Neural progenitor cell (in vitro differentiated cells): ENCODE measurements around the gene MKLN1. TPM values are rescaled to one million over a fixed set of nuclear protein-coding genes. Genes with fewer than 3 reads are reported as not detected.

ENCODE experiments used
- DNase-seq: peaks from one replicate; pipeline ENCODE4 v3.0.0-alpha.2; 2016; ENCODE audit warnings: low spot score
- H2AFZ ChIP-seq: fragments of 200-600 bp; sonication (generic); replicated peaks from 2 replicates; pipeline ENCODE4 v1.6.1; 2016; ENCODE audit warnings: antibody characterized with exemption
- H3F3A ChIP-seq: fragments of 200-600 bp; sonication (generic); 2 replicates; pipeline ENCODE4 v1.6.1; 2016; ENCODE audit warnings: antibody characterized with exemption, low read depth
- H3K27ac ChIP-seq: fragments of 200-600 bp; sonication (generic); 2 replicates; pipeline ENCODE4 v1.5.1; 2016; ENCODE audit warnings: mild to moderate bottlenecking
- H3K27me3 ChIP-seq: fragments of 200-600 bp; sonication (generic); 2 replicates; pipeline ENCODE4 v1.6.1; 2016; ENCODE audit warnings: mild to moderate bottlenecking, moderate library complexity
- H3K36me3 ChIP-seq: fragments of 200-600 bp; sonication (generic); 2 replicates; pipeline ENCODE4 v1.5.1; 2016
- H3K4me1 ChIP-seq: fragments of 200-600 bp; sonication (generic); 2 replicates; pipeline ENCODE4 v1.6.1; 2016; ENCODE audit warnings: mixed run types
- H3K4me2 ChIP-seq: fragments of 200-600 bp; sonication (generic); 2 replicates; pipeline ENCODE4 v1.6.1; 2016
- H3K4me3 ChIP-seq: fragments of 200-600 bp; sonication (generic); 2 replicates; pipeline ENCODE4 v1.5.1; 2016
- H3K79me2 ChIP-seq: fragments of 200-600 bp; sonication (generic); 2 replicates; pipeline ENCODE4 v1.6.1; 2016; ENCODE audit warnings: low read depth
- H3K9ac ChIP-seq: fragments of 200-600 bp; sonication (generic); 2 replicates; pipeline ENCODE4 v1.6.1; 2016
- H3K9me3 ChIP-seq: fragments of 200-600 bp; sonication (generic); 2 replicates; pipeline ENCODE4 v1.5.1; 2016; ENCODE audit warnings: low read depth
- H4K20me1 ChIP-seq: fragments of 200-600 bp; sonication (generic); 2 replicates; pipeline ENCODE4 v1.6.1; 2016; ENCODE audit warnings: low read depth
- H3K27ac Mint-ChIP-seq: 3 replicates; pipeline ENCODE4 v1.8.0; 2021; ENCODE audit warnings: mixed read lengths
- H3K27me3 Mint-ChIP-seq: 2 replicates; pipeline ENCODE4 v1.8.0; 2022; ENCODE audit warnings: low read depth, mild to moderate bottlenecking, inconsistent platforms, moderate library complexity, mixed read lengths; ENCODE audit not compliant: insufficient read depth
- H3K36me3 Mint-ChIP-seq: 3 replicates; pipeline ENCODE4 v1.8.0; 2021; ENCODE audit warnings: mixed read lengths
- H3K4me1 Mint-ChIP-seq: 3 replicates; pipeline ENCODE4 v1.8.0; 2021; ENCODE audit warnings: mixed read lengths
- H3K4me3 Mint-ChIP-seq: 3 replicates; pipeline ENCODE4 v1.8.0; 2021; ENCODE audit warnings: mild to moderate bottlenecking, moderate library complexity, mixed read lengths
- H3K9me3 Mint-ChIP-seq: 3 replicates; pipeline ENCODE4 v1.8.0; 2020; ENCODE audit warnings: mixed read lengths
- CTCF ChIP-seq: fragments of 200-600 bp; sonication (generic); IDR thresholded peaks from 2 replicates; pipeline ENCODE4 v1.5.1; 2017; ENCODE audit warnings: antibody characterized with exemption, mild to moderate bottlenecking
- EZH2 ChIP-seq: fragments of 200-600 bp; sonication (generic); IDR thresholded peaks from 2 replicates; pipeline ENCODE4 v1.6.1; 2017; ENCODE audit warnings: antibody characterized with exemption, mild to moderate bottlenecking, moderate library complexity
- EZH2phosphoT487 ChIP-seq: fragments of 200-600 bp; sonication (generic); IDR thresholded peaks from 2 replicates; pipeline ENCODE4 v1.6.1; 2017; ENCODE audit warnings: antibody characterized with exemption
- total RNA-seq: library from RNA; depleted of rRNA; stranded (reverse); fragments of >200 nt; gene quantifications from 2 replicates; pipeline ENCODE4 v1.2.3, GENCODE V29; 2015; ENCODE audit warnings: low replicate concordance

Gene MKLN1
- total RNA-seq, 1 donor from 2014 or later = 60.9 TPM

- no peak for DNase-seq
These were observed 155.9 kb downstream of the MKLN1 start for GRCh38 chr7:131483586-131483985.

GRCh38 chr7:131486346-131486745 lies 158.7 kb downstream of the MKLN1 start:
- no peak for TF ChIP-seq EZH2
- no peak for TF ChIP-seq EZH2phosphoT487
- no peak for TF ChIP-seq CTCF
- Mint-ChIP-seq H3K27ac (no peak overlapping the region), H3K9me3 (no peaks in the 10 kb centered on the region), H3K36me3 (peaks cover 1% of the 10 kb centered on the region), H3K4me1 (no peaks in the 10 kb centered on the region), H3K27me3 (no peaks in the 10 kb centered on the region), H3K4me3 (no peak overlapping the region)
- Histone ChIP-seq H3K4me1 (no peaks in the 10 kb centered on the region), H3K27me3 (no peaks in the 10 kb centered on the region), H4K20me1 (no peaks in the 10 kb centered on the region), H3K9ac (no peak overlapping the region), H3K4me3 (no peak overlapping the region), H3K9me3 (no peaks in the 10 kb centered on the region), H3K36me3 (no peaks in the 10 kb centered on the region), H2AFZ (no peak overlapping the region), H3K79me2 (no peaks in the 10 kb centered on the region), H3K4me2 (no peak overlapping the region), H3F3A (peaks cover 4% of the 10 kb centered on the region), H3K27ac (no peak overlapping the region)
- DNase-seq = no peak

More at GRCh38 chr7:131483586-131483985, 155.9 kb downstream of the MKLN1 start:
- Mint-ChIP-seq H3K27me3 (no peaks in the 10 kb centered on the region), H3K36me3 (peaks cover 3% of the 10 kb centered on the region), H3K4me3 (no peak overlapping the region), H3K27ac (no peak overlapping the region), H3K9me3 (no peaks in the 10 kb centered on the region), H3K4me1 (no peaks in the 10 kb centered on the region)
- no peak overlapping the region for H3K9ac ChIP-seq
- no peaks in the 10 kb centered on the region for H3K27me3 ChIP-seq
- no peak for TF ChIP-seq EZH2phosphoT487
- TF ChIP-seq EZH2 = no peak
- no peak for TF ChIP-seq CTCF
- no peaks in the 10 kb centered on the region for H3K79me2 ChIP-seq
- H3K36me3 ChIP-seq = no peaks in the 10 kb centered on the region
- H4K20me1 ChIP-seq = no peaks in the 10 kb centered on the region
- H3K4me1 ChIP-seq = no peaks in the 10 kb centered on the region
- H3K9me3 ChIP-seq = no peaks in the 10 kb centered on the region
- H3K27ac ChIP-seq = no peak overlapping the region
- no peak overlapping the region for H3K4me3 ChIP-seq
- H2AFZ ChIP-seq = no peak overlapping the region
- H3F3A ChIP-seq = no peaks in the 10 kb centered on the region
- no peak overlapping the region for H3K4me2 ChIP-seq

- H3F3A ChIP-seq = peaks cover 4% of the 10 kb centered on the region
- no peak overlapping the region for H3K4me3 Mint-ChIP-seq
- H3K36me3 Mint-ChIP-seq = peaks cover 1% of the 10 kb centered on the region
These were observed 159.5 kb downstream of the MKLN1 start for GRCh38 chr7:131487217-131487616.

More at GRCh38 chr7:131487217-131487616, 159.5 kb downstream of the MKLN1 start:
- Mint-ChIP-seq H3K27me3 (no peaks in the 10 kb centered on the region), H3K27ac (no peak overlapping the region), H3K9me3 (no peaks in the 10 kb centered on the region), H3K4me1 (no peaks in the 10 kb centered on the region)
- H3K4me1 ChIP-seq = no peaks in the 10 kb centered on the region
- no peak for DNase-seq
- H3K9ac ChIP-seq = no peak overlapping the region
- TF ChIP-seq CTCF (no peak), EZH2phosphoT487 (no peak), EZH2 (no peak)
- no peaks in the 10 kb centered on the region for H3K27me3 ChIP-seq
- no peaks in the 10 kb centered on the region for H3K9me3 ChIP-seq
- no peak overlapping the region for H2AFZ ChIP-seq
- H3K79me2 ChIP-seq = no peaks in the 10 kb centered on the region
- no peak overlapping the region for H3K4me2 ChIP-seq
- H4K20me1 ChIP-seq = no peaks in the 10 kb centered on the region
- H3K4me3 ChIP-seq = no peak overlapping the region
- no peak overlapping the region for H3K27ac ChIP-seq
- H3K36me3 ChIP-seq = no peaks in the 10 kb centered on the region
